ENCODE data around the gene CGB8. TPM values are rescaled to one million over a fixed set of nuclear protein-coding genes. Genes with fewer than 3 reads are reported as not detected.
"Not testable (repeated sequence)": the region's sequence is repeated elsewhere in the genome, so short reads cannot be mapped to it uniquely, and the experiment has no call there.

Gene CGB8
- under 1 TPM in 1 of 3 donors, not detected in 2; 0.39 TPM for polyA plus RNA-seq (ENCODE audit: insufficient read length in 3 of 3)
- long read RNA-seq, donor 1, result 0 reads
- long read RNA-seq, donor 2, result 0 reads
- long read RNA-seq, donor 3, result 0 reads
- long read RNA-seq, donor 4, result 0 reads
- long read RNA-seq, donor 5, result 0 reads
- long read RNA-seq, donor 6, result 0 reads
- long read RNA-seq, donor 7, result 0 reads
- long read RNA-seq, donor 8, result 0 reads
- long read RNA-seq, donor 9, result 0 reads
- long read RNA-seq, donor 10, result 0 reads
- long read RNA-seq, donor 11, result 0 reads
- long read RNA-seq, donor 12, result 0 reads
- long read RNA-seq, donor 13, result 0 reads
- long read RNA-seq, donor 14, result 0 reads
- long read RNA-seq, donor 15, result 0 reads
- long read RNA-seq, donor 16, result 0 reads

DNA sequence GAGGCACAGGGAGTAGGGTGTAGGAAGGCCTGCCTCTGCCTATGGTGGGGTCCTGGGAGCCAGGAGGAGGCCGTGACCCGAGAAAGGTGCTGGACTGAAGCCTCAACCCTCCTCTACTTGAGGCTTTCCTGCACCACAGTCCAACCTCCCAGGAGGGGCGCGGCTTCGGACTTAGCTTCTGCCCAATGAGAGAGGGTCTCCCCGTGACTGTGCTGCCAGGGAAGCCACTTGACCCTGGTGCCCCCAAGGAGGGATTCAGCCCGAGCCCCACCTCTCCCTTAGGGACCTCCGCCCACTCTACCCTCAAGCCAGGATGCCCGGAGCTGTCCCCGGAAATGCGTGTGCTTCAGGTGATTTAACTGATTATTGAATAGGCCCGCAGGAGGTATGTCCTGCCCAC lies at the start of gene CGB8:
TSS of gene CGB8 (minus strand) at position 101 of the 400 bp plus-strand sequence. CDS start 372 bp downstream, outside the sequence.
- not testable (repeated sequence) for DNase-seq

DNA sequence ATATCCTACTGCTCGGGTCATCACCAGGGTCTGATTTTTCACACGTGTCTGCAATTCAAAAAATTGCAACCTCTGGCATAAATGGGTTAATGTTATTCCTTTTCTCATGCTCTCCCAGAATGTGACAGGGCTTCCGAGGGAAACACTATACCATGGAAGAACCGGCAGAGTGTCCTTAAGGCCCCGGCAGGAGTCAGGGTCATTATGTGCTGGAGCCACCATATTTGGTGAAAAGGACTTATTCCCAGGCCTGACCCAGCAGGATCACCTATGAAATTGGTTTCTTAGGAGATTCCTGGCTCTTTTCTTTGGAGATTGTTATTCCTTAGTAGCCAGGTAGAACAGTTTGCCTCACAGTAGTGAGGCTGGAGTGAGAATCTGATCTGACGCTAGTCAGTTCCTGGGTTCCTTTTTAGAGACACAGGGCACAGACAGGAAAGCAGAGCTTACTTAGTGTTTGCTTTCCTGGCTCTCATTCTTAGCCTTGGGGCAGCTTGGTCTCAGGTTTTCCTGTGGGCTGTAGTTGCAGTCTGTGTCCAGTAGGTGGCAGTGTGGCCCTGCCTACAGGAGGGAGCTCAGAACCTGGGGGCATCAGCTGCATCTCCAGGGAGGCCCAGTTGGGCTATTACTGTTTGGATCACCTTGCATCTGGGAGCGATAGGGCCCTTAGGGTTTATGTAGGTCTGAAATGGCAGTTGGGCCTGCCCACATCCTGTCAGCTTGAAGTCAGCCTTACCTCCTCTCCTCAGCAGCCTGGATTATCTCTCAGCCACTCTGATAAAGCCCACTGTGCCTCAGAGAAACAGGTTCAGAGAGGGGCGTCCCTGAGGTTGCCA lies 48.8 kb upstream of the CGB8 start:
- DNase-seq, result peak; percentile 52

DNA sequence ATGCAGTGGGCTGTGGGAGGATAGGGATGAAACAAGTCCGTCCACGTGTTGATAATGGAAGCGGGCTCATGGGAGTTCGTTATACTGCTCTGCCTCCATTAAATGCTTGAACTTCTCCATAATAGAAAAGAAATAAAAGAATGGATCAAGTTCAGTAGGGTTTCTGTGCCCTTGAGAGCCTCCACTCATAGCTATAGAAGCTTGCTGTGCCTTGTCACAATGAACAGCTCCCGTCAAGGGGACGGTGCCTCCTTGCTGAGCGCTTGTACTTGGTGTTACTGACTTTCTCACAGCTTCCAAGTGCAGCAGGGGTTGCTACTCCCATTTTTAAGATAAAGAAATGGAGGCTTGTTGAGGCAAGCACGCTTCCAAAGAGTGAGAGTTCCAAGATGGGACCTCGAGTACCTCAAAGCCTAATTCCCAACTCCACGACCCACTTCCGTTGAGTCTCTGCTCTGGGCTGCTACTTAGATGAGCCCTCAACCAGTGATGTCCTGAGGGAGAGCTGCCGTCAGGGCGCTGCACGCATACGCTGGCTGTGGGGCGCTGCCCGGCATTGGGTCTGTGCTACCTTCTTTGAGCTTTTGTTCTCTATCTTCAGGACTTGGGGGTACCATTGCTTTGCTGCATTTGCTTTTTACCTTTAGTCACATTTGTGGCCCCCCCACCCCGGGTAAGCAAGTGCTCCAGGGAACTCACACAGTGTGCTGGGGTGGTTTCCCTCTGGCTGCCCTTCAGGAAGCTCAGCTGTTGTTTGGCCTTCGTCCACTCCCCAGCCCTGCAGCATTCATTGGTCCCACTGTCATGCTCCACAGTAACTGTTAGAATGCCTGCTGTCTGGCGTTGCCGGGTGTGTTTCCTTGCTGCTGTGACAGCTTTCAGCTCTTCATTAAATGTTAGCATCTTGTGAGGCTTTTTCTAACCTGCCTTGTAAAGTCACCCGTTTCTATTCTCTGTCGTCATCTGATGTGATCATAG lies 45.9 kb upstream of the CGB8 start:
- DNase-seq, result no peak

DNA sequence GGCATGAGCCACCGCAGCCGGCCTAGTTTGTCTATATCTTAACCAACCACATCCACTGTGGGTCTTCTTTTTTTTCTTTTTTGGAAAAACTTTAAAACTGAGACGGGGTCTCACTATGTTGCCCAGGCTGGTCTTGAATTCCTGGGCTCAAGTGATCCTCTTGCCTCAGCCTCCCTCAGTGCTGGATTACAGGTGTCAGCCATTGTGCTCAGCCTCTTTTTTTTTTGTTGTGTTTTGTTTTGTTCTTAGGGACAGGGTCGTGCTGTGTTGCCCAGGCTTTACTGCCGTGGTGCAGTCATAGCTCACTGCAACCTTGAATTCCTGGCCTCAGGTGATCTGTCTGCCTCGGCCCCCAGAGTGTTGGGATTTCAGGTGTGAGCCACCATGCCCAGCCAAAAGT lies 43.8 kb upstream of the CGB8 start:
- DNase-seq, result no peak

DNA sequence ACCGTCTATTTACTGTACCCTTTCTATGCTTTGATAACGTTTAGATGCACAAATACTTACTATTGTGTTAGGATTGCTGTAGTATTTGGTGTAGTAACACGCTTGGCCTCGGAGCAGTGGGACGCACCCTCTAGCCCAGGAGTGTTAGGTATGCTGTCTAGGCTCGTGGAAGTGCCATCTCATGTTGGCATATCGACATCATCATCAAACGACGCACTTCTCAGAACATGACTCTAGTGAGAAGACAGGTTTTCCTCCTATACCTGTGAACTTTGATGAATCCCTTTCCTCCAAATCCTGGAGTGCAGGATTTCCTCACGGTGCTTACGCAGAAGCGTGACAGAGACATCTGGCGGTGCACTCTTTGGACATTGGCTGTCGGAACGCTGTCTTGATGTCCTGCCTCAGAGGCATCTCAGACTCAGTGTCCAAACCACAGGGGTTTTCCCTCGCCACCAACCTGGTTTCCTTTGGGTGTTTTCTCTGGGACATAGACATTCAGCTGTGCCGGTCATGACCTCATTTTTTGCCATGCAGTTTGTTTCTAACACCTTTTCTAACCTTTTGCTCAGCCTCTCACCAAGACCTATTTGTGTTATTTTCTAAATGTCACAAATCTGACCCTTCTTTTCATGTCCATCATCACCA lies 42.6 kb upstream of the CGB8 start:
- no peak for DNase-seq

DNA sequence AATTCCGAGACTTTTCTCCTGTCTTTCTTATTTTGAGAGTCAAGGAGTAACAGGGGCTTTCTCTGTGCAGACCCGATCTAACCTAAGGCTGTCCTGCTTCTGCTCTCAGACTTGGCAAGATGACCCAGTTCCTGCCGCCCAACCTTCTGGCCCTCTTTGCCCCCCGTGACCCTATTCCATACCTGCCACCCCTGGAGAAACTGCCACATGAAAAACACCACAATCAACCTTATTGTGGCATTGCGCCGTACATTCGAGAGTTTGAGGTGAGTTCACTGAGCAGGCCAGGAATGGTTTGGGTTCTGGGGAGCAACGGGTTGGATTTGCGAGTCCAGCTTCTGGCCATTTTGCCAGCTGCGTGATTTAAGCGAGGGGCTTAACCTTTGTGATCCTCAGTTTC lies 37.4 kb upstream of the CGB8 start:
- DNase-seq, result no peak

DNA sequence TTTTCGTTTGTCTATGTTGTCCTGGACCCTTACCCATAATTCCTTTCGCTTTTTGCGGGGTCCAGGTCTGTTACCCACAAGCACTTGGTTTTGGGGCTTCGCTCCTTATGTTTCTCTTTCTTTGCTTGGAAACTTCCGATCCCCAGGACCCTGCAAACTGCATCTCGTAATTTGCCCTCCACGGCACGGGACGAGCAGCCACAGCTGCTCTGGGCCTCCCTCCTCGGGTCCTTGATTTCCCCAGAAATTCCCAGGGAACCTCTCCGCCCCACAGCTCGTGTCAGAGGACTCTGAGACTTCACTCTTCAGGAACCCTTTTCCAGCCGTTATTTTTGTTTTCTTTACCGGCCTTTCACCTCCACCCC lies 36.9 kb upstream of the CGB8 start:
- no peak for DNase-seq

DNA sequence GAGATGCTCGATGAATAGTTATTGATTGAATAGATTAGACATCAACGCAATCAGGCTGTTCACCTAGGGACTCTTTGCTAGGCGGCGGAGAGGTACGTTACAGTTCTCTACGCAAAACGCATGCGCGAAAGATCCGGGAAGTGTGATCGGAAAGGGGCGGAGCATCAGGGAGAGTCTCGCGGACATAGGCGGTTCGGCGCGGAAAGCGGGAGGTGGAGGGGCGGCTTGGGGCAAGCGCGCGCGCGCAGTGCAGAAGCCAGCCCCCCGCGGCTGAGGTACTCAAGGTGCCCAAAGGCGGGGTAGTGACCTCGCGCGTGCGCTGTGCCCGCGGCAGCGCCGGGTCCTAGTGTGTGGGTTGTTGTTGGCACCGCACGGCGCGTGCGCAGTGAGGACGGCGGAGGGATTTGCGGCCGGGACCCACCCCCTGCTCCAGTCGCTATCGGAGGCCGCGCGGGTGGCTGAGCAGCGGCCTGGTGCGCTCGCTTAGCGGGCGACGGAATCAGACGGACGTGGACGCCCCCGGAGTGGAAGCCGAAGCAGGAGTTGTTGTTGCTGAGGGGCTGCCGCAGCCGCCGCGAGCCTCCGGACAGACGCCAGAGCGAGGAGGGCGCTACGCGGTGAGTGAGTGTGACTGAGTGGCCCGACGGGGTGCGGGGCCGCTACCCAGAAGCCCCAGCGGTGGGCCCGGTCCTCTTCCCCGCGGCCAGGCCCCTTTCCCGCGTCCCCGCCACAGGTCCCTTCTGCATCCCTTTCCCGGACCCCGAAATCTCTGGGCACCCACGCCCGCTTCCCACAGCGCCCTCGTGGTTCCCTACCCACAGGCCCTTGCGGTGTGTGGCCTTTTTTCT lies 36.3 kb upstream of the CGB8 start, which contains the start of gene SNRNP70:
TSS of gene SNRNP70 (plus strand) at position 432 of the 848 bp plus-strand sequence. CDS start 964 bp downstream, outside the sequence.
- DNase-seq, result peak; percentile 99

DNA sequence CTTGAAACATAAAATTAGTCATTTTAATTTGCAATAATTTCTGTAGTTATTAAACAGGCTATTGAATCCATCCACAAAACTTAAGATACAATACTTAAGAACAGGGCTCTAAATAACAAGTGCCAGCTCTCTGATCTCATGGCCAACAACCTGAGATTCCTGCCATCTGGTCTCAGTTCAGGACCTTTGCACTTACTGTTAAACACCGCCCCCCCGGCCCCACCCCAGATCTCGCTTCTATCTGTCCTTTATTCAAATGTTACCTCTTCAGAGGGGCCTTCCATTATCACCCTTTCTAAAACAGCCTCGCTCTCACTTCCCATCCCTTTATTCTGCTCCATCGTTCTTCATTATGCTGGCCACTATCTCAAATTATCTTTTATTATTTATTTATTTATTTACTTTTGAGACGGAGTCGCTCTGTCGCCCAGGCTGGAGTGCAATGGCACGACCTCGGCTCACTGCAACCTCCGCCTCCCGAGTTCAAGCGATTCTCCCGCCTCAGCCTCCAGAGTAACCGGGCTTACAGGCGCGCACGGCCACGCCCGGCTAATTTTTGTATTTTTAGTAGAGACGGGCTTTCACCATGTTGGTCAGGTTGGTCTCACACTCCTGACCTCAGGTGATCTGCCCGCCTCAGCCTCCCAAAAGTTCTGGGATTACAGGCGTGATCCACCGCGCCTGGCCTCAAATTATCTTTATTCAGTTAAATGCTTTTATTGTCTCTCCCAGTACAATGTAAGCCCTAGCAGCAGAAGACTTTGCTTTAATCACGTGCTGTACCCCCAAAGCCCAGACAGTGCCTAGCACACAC lies 35.5 kb upstream of the CGB8 start:
- no peak for DNase-seq

DNA sequence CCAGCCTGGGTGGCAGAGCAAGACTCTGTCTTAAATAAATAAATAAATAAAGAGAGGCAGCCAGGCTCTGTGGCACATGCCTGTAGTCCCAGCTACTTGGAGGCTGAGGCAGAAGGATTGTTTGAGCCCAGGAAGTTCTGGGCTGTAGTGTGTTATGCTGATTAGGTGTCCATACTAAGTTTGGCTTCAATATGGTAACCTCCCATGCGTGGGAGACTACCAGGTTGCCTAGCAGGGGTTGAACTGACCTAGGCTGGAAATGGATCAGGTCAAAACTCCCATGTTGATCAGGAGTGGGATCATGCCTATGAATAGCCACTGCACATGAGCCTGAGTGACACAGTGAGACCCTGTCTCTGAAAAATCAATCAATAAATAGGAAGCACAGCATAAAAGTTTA lies 32.4 kb upstream of the CGB8 start:
- no peak for DNase-seq

DNA sequence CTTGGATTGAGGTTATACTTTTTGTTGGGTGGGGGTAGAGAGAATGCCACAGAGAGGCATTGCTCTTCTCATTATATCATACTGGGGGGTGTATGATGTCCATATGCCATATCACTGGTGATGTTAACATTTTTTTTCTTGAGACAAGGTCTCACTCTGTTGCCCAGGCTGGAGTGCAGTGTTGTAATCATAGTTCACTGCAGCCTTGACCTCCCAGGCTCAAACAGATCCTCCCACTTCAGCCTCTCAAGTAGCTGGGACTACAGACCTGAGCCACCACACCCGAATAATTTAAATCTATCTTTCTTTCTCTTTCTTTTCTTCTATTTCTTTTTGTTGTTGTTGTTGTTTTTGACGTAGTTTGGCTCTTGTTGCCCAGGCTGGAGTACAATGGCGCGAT lies 31.5 kb upstream of the CGB8 start:
- no peak for DNase-seq

DNA sequence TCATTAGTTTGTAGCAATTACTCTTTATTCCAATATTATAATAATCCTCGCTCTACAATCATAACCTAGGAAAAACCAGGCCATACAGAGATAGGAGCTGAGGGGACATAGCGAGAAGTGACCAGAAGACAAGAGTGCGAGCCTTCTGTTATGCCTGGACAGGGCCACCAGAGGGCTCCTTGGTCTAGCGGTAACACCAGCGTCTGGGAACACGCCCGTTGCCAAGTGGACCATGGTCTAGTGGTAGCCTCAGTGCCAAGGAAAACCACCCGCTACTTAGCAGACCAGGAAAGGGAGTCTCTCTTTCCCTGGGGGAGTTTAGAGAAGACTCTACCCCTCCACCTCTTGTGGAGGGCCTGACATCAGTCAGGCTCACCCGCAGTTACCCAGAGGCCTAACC lies 26.0 kb upstream of the CGB8 start:
- DNase-seq, result peak; percentile 29

DNA sequence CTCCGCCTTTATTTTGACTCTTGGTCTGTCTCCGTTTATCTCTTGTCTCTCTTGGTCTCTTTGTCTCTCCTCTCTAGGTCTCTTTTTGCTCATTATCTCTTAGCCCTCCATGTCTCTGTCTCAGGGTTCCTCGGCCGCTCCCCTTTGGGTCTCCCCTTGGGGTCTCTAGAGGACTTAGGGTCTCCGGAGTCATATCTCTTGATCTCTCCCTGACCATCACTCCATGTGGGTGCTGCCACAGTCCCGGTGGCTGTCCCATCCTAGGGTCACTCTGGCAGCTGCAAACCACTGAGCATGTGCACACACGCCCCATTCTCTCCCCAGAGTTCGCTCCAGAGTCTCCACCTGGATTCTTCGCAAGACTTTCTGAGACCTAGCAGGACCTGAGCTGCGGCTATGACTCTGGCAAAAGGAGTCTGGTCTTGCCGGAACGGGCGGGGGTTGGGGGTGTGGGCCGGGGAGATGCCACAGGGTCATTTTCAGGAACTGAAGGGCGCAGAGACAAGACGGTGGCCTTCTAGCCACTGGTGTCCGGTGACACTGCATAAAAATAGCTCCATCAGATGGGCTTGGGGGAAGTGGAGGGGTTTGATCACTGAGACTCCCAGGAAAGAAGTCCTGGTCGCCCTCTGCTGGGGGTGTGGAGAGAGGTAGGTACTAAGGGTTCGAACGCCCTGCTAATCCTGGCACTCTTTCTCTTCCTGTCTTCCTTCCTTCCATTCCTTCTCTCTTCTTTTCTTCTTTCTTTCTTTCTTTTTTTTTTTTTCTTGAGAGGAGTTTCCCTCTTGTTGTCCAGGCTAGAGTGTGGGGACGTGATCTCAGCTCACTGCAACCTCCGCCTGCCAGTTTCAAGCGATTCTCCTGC lies 24.8 kb upstream of the CGB8 start:
- DNase-seq, result no peak

DNA sequence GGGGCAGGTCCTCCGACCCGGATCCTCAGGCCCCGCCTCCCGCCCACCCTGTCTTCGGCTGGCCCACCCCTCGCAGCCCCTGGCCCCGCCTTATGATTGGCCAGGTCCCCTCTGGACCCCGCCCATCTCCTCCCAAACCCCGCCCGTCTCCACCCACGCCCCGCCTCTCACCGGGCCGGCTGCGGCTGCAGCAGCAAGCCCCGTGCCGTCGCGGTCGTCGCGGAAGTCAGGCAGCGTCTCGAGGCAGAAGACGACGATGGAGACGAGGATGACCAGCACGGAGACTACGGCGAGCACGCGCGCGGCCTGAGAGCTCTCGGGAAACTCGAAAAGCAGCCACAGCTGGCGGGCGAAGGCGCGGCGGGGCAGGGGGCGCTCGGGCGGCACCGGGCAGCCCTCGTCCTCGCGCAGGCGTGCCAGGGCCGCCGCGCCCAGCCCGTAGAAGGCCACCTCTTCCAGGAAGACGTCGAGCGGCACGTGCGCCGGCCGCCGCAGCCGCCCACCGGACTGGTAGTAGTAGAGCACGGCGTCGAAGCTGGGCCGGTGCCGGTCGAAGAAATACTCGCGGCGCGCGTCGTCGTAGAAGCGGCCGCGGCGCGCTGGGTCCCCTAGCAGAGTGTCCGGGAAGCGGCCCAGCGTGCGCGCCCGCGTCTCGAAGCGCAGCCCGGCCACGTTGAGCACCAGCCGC lies 23.1 kb upstream of the CGB8 start:
- no peak for DNase-seq

DNA sequence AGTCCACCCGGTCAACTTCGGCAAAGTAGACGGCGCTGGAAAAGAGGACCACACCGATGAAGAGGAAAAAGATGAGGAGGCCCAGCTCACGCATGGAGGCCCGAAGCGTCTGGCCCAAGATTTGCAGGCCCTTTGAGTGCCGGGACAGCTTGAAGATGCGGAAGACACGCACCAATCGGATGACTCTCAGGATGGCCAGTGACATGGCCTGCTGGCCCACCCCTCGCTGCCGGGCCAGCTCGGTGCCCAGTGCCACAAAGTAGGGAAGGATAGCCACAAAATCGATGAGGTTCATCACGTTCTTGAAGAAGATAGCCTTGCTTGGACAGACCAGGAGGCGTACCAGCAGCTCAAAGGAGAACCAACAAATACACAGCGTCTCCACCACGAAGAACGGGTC lies 21.5 kb upstream of the CGB8 start:
- DNase-seq, result no peak

DNA sequence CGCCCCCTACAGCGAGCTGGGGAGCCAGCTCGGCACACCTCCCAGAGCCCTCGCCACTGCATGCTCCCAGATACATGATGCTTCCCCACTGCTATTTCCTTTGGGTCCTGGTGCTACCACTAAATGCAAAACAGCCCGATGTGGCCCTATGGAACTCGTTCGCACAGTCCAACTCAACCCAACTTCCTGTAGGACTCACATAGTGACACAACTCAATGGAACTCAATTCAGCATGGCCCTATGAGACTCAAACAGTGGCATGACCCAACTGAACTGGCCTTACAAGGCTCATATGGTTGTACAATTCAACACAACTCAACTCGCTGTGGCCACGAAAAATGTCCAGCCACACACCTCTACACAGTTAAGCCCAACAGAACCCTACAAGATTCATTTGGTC lies 20.1 kb upstream of the CGB8 start:
- DNase-seq, result no peak

DNA sequence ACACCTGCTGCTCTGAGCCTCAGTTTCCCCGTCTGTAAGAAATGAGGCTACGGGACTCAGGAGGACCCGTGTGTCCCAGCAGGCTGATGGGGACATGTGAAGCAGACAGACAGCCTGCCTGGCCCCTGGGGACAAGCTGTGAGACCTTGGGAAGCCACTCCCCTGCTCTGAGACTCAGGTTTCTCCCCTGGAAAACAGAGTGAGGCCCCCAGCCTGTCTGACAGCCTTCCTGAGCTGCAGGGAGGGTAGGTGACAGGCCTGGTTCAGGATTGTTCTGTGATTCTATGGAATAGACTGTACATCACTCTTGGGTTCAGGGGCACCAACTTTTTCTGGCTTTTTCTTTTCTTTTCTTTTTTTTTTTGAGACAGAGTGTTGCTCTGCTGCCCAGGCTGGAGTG lies 18.6 kb upstream of the CGB8 start:
- DNase-seq, result no peak
